ENCODE results near the gene ATP11A.

Gene ATP11A

DNA sequence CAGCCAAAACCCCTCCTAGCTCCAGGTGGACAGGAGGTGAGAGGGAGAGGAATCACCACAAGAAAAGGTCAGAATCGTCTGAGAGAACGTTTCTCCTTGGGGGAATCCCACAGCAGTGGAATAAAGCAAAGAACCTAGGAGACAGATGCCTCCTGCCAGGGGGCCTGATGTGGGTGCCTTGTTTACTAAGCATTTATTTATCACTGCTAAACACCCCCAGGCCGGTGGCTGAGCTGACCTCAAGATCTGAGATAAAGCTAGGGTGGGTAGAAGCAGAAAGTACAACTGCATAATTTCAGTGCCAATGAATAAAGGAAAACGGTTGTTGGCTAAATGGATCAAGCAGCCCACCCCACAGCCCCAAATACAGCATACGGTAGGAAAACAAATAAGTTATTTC, 33.9 kb upstream of the ATP11A start:
- TF ChIP-seq CTCF (conservative IDR thresholded peaks at IDR 0.05; ENCODE audit: low read length): no peak

DNA sequence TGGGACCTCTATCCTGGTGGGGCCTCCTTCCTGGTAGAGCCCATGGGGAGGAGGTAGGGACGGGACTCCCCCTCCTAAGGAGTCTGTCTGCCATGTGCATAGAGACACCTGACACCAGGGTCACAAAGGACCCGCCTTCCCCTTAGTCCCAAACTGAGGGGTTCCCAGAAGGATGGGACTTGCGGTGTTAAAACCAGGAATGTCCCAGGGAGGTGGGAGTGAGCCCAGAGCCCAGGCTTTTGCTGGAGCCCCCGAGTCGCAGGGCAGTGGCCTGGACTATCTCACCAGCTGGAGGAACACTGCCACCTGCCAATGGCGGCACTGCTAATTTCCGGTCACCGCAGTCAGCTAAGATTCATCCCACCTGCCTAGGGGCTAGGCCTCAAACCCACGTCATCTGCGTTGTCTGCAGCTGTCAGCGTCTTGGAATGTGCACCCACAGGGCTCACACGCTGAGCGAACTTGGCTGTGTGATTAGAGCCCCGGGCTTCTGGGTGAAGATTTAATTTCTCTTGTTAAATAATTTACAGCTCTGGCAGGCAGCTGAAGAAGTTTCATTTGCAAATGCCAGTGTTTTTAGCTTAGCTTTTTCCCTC, 31.9 kb upstream of the ATP11A start:
- no peak overlapping the region for H3K4me3 ChIP-seq (ENCODE audit: low read length)
- TF ChIP-seq CTCF (conservative IDR thresholded peaks at IDR 0.05; ENCODE audit: low read length): no peak
- DNase-seq (ENCODE audit: low read depth): peak; percentile 61

More for the DNA sequence above, 33.9 kb upstream of the ATP11A start:
- DNase-seq (ENCODE audit: low read depth): no peak
- H3K4me3 ChIP-seq (ENCODE audit: low read length): no peak overlapping the region

DNA sequence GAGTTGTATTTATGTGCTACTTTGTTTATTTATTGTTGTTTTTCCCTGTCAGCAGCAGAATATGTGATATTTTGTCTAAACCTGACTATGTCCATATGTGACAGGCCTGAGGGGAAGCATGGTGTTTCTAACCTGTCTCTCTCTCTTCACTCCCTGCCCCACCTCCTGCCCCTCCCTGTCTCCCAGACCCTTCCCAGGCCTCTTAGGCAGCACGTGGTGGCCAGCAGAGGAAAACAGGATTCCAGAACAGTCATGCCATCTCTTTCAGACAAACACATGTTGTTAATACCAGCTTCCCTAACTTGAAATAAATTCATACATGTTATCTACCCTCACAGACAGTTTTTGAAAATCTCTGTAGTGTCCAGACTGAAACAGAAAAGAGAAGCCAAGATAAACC, 31.0 kb upstream of the ATP11A start:
- peak; percentile 6 for DNase-seq (ENCODE audit: low read depth)
- no peak overlapping the region for H3K4me3 ChIP-seq (ENCODE audit: low read length)
- no peak for TF ChIP-seq CTCF (conservative IDR thresholded peaks at IDR 0.05; ENCODE audit: low read length)

DNA sequence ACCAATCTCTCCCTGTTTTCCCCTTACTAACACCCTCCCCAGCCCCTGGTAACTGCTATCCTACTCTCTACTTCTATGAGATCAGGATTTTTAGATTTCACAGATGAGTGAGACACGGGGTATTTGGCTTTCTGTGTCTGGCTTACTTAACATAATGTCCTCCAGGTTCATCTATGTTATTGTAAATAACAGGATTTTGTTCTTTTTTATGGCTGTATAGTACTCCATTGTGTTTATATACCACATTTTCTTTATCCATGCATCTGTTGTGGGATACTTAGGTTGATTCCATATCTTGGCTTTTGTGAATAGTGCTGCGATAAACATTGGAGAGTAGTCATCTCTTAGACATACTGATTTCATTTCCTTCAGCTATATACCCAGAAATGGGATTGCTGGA, 28.5 kb upstream of the ATP11A start:
- no peak overlapping the region for H3K4me3 ChIP-seq (ENCODE audit: low read length)
- DNase-seq (ENCODE audit: low read depth): no peak
- no peak for TF ChIP-seq CTCF (conservative IDR thresholded peaks at IDR 0.05; ENCODE audit: low read length)

- peak; percentile 34 for DNase-seq (ENCODE audit: low read depth)
- no peak overlapping the region for H3K4me3 ChIP-seq (ENCODE audit: low read length)
- no peak for TF ChIP-seq CTCF (conservative IDR thresholded peaks at IDR 0.05; ENCODE audit: low read length)
Measured at GRCh38 chr13:112664501-112665203, 25.2 kb upstream of the ATP11A start.

- no peak overlapping the region for H3K4me3 ChIP-seq (ENCODE audit: low read length)
- no peak for TF ChIP-seq CTCF (conservative IDR thresholded peaks at IDR 0.05; ENCODE audit: low read length)
- no peak for DNase-seq (ENCODE audit: low read depth)
Measured at GRCh38 chr13:112668924-112669323, 20.9 kb upstream of the ATP11A start.

DNA sequence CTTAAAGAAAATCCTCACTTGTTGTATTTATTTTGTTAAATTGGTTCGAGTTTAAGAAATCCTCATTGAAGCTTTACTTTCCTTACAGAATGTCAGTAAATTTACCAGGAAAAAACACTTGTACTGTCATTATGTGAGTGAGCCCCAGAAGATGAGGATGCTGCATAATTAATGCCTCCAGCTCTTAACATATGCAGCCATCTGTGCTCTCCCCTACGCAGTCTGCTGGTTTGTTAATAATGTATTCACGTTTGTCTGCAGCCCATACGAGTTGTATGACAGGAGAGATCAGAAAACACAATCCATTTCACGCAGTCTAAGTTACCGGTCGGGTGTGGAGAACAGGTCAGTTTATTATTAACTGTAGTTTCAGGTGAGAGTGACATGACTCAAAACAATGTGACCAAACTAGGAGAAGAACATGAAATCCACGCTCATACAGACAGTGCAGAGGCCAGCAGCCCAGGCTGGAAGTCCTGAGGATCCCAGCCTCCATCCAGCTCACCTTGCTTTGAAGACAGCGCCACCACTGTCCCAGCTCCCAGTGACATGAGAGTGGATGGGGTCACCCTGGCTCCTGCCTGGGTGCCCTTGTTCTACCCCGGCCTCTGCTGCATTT, 19.8 kb upstream of the ATP11A start:
- DNase-seq (ENCODE audit: low read depth): no peak
- TF ChIP-seq CTCF (conservative IDR thresholded peaks at IDR 0.05; ENCODE audit: low read length): no peak
- H3K4me3 ChIP-seq (ENCODE audit: low read length): no peak overlapping the region
